Hepatocyte (in vitro differentiated cells): ENCODE results near the gene CACNA1B. TPM values are rescaled to one million over a fixed set of nuclear protein-coding genes. Genes with fewer than 3 reads are reported as not detected.
"Not testable (repeated sequence)": the region's sequence is repeated elsewhere in the genome, so short reads cannot be mapped to it uniquely, and the experiment has no call there.

Experiments
- DNase-seq: peaks from one replicate; pipeline ENCODE4 v3.0.0-alpha.2; 2016; ENCODE audit warnings: low spot score
- H2AFZ ChIP-seq: fragments of 200-600 bp; sonication (generic); 2 replicates; pipeline ENCODE4 v1.6.0; 2016; ENCODE audit warnings: antibody characterized with exemption, mild to moderate bottlenecking
- H3K27ac ChIP-seq: fragments of 200-600 bp; sonication (generic); 2 replicates; pipeline ENCODE4 v1.5.1; 2016; ENCODE audit warnings: mild to moderate bottlenecking
- H3K27me3 ChIP-seq: fragments of 200-600 bp; sonication (generic); 2 replicates; pipeline ENCODE4 v1.6.1; 2016
- H3K36me3 ChIP-seq: fragments of 200-600 bp; sonication (generic); replicated peaks from 2 replicates; pipeline ENCODE4 v1.5.1; 2016; ENCODE audit warnings: low read depth; ENCODE audit not compliant: insufficient read depth
- H3K4me1 ChIP-seq: fragments of 200-600 bp; sonication (generic); 2 replicates; pipeline ENCODE4 v1.5.1; 2016; ENCODE audit warnings: mild to moderate bottlenecking, moderate library complexity; ENCODE audit not compliant: insufficient read depth
- H3K4me2 ChIP-seq: fragments of 200-600 bp; sonication (generic); 2 replicates; pipeline ENCODE4 v1.6.0; 2016
- H3K4me3 ChIP-seq: fragments of 200-600 bp; sonication (generic); 2 replicates; pipeline ENCODE4 v1.5.1; 2016; ENCODE audit warnings: mild to moderate bottlenecking
- H3K79me2 ChIP-seq: fragments of 200-600 bp; sonication (generic); 2 replicates; pipeline ENCODE4 v1.6.0; 2017; ENCODE audit warnings: mild to moderate bottlenecking
- H3K9me2 ChIP-seq: fragments of 200-600 bp; sonication (generic); replicated peaks from 2 replicates; pipeline ENCODE4 v1.6.0; 2017; ENCODE audit warnings: mild to moderate bottlenecking; ENCODE audit not compliant: insufficient read depth
- H3K9me3 ChIP-seq: fragments of 200-600 bp; sonication (generic); 2 replicates; pipeline ENCODE4 v1.5.1; 2016; ENCODE audit warnings: low read depth, mild to moderate bottlenecking
- H4K20me1 ChIP-seq: fragments of 200-600 bp; sonication (generic); 2 replicates; pipeline ENCODE4 v1.6.0; 2016; ENCODE audit warnings: mild to moderate bottlenecking; ENCODE audit not compliant: insufficient read depth, poor library complexity, severe bottlenecking
- CTCF ChIP-seq: fragments of 200-600 bp; sonication (generic); IDR thresholded peaks from 2 replicates; pipeline ENCODE4 v1.5.1; 2016; ENCODE audit warnings: antibody characterized with exemption, mild to moderate bottlenecking; ENCODE audit not compliant: poor library complexity
- WGBS: methylation state at CpG from one replicate; pipeline ENCODE4 v1.1.6; 2016; ENCODE audit warnings: low lambda C conversion rate; ENCODE audit errors: missing lambda C conversion rate; 5-methylcytosine and 5-hydroxymethylcytosine counted together
- microRNA counts: library from miRNA; unstranded; fragments of <30 nt; microRNA quantifications from one replicate; lab custom pipeline; 2017
- microRNA-seq: library from miRNA; unstranded; fragments of <30 nt; microRNA quantifications from one replicate; pipeline ENCODE4, GENCODE V29; 2017
- polyA plus RNA-seq: library from polyadenylated mRNA; unstranded; fragments of >200 nt; fragmentation: Nextera tagmentation; extraction: Ambion mirVana; gene quantifications from 2 replicates; pipeline ENCODE4 v1.2.1, GENCODE V29; 2016
- small RNA-seq: library from RNA; depleted of rRNA; stranded (forward); fragments of <200 nt; gene quantifications from one replicate; pipeline ENCODE3, GENCODE V24; 2014
- total RNA-seq: library from RNA; depleted of rRNA; stranded (reverse); fragments of >200 nt; gene quantifications from 2 replicates; pipeline ENCODE4 v1.2.3, GENCODE V29; 2014

Gene CACNA1B
- total and polyA plus RNA-seq, 2 experiments from 2014 or later, result 0.30 to 0.39 TPM

- not testable (repeated sequence) for H3K4me3 ChIP-seq, H2AFZ ChIP-seq
Measured at GRCh38 chr9:138147556-138147955, 270.0 kb downstream of the CACNA1B start.

GRCh38 chr9:138149672-138150656 lies 272.4 kb downstream of the CACNA1B start:
- Histone ChIP-seq H3K4me3 (peak overlapping the region; percentile 79), H3K27ac (peak overlapping the region; percentile 63), H3K4me2 (peak overlapping the region; percentile 88), H2AFZ (peak overlapping the region; percentile 98)
- H3K36me3 ChIP-seq, H3K79me2 ChIP-seq, H4K20me1 ChIP-seq, H3K9me3 ChIP-seq, H3K27me3 ChIP-seq, H3K4me1 ChIP-seq, H3K9me2 ChIP-seq: not testable (repeated sequence)
- WGBS, result 28% methylated on average over 71 of the region's 81 CpGs
- peak; percentile 59 for TF ChIP-seq CTCF
- DNase-seq, result peak; percentile 17

More at GRCh38 chr9:138147556-138147955, 270.0 kb downstream of the CACNA1B start:
- WGBS, result 13% methylated on average over 26 of the region's 34 CpGs
- H3K79me2 ChIP-seq, H3K36me3 ChIP-seq, H3K27me3 ChIP-seq, H3K9me3 ChIP-seq, H3K4me1 ChIP-seq, H3K9me2 ChIP-seq, H3K27ac ChIP-seq, H4K20me1 ChIP-seq: not testable (repeated sequence)
- DNase-seq, result peak; percentile 78
- peak overlapping the region; percentile 70 for H3K4me2 ChIP-seq
- TF ChIP-seq CTCF, result peak; percentile 48

GRCh38 chr9:138155788-138156187 lies 278.2 kb downstream of the CACNA1B start:
- not testable (repeated sequence) for H3K4me2 ChIP-seq, H3K9me2 ChIP-seq, H3K79me2 ChIP-seq, H4K20me1 ChIP-seq, H3K36me3 ChIP-seq, H2AFZ ChIP-seq, DNase-seq, H3K4me1 ChIP-seq, H3K27me3 ChIP-seq, H3K27ac ChIP-seq, H3K9me3 ChIP-seq, H3K4me3 ChIP-seq
- 83% methylated on average over 5 of the region's 5 CpGs for WGBS

GRCh38 chr9:138166793-138167192 lies 289.2 kb downstream of the CACNA1B start:
- not testable (repeated sequence) for H3K4me1 ChIP-seq, H3K36me3 ChIP-seq, H3K79me2 ChIP-seq, DNase-seq, H2AFZ ChIP-seq, H3K4me2 ChIP-seq, H4K20me1 ChIP-seq, H3K9me2 ChIP-seq, H3K4me3 ChIP-seq, H3K27ac ChIP-seq, H3K27me3 ChIP-seq, H3K9me3 ChIP-seq
- 26% methylated on average over 1 of the region's 1 CpG for WGBS

MicroRNA genes within 50 kb of the gene (microRNA counts, 767-probe panel; counts per million panel counts)
- not detected for microRNA hsa-miR-602 (lab: Ali Mortazavi, UCI)

Small RNA genes lying within 50 kb of the gene (microRNA-seq; reads per million reads assigned to microRNA genes)
- not detected for gene MIR602

Small RNA genes lying within 50 kb of the gene (small RNA-seq; reads per million reads assigned to genes)
- gene AL591424.2 (not detected), gene MIR602 (not detected)
